Measurements from ENCODE around the gene USO1.

USO1 gene

DNA sequence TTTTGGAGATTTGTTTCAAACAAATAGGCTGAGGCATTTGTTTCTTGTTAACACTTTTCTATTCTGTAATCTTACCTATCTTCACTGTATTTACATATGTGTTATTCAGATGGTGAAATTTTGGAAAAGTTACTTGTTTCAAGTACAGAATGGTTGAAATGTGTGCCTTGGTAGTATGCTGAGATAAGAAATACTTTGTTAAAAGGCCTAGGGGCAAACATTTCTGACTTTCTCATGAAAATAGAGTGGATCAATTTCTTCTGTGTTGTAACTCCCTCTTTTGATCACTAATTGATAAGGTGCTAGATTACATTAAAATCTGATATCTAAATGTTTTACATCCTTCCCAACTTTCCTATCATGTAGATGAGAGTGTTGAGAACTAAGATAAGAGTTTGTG, 18.1 kb downstream of the USO1 start:
- in situ Hi-C loops (cut with MboI; ENCODE audit: low sequenced_read_pairs, unreplicated experiment): no loop called here
- TF ChIP-seq, protein P1, sequence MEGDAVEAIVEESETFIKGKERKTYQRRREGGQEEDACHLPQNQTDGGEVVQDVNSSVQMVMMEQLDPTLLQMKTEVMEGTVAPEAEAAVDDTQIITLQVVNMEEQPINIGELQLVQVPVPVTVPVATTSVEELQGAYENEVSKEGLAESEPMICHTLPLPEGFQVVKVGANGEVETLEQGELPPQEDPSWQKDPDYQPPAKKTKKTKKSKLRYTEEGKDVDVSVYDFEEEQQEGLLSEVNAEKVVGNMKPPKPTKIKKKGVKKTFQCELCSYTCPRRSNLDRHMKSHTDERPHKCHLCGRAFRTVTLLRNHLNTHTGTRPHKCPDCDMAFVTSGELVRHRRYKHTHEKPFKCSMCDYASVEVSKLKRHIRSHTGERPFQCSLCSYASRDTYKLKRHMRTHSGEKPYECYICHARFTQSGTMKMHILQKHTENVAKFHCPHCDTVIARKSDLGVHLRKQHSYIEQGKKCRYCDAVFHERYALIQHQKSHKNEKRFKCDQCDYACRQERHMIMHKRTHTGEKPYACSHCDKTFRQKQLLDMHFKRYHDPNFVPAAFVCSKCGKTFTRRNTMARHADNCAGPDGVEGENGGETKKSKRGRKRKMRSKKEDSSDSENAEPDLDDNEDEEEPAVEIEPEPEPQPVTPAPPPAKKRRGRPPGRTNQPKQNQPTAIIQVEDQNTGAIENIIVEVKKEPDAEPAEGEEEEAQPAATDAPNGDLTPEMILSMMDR (IDR thresholded peaks at IDR 0.05; ENCODE audit: borderline replicate concordance, control extremely low read depth, extremely low read depth, insufficient read depth, missing control alignments): no peak
- DNase-seq (ENCODE audit: low spot score): no peak

DNA sequence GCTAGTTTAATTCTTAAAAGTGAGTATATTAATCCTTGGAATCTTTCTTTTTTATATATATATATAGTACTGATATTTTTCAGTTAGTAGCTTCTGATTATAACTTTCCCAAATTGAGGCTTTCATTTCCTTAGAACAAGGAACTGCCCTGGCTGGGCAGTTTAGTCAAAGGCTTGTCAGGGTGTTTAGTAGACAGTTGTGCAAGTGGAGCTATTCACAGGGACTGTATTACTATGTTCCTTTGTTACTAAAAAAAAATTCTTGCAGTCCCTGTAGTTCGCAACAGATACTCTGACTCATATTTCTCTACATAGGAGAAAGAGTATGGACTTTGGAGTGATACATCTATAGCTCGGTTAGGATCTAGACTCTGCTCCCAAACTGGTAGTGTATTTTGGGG, 20.8 kb downstream of the USO1 start:
- in situ Hi-C loops (cut with MboI; ENCODE audit: low sequenced_read_pairs, unreplicated experiment): no loop called here
- DNase-seq (ENCODE audit: low spot score): no peak
- TF ChIP-seq, protein P1 (IDR thresholded peaks at IDR 0.05; ENCODE audit: borderline replicate concordance, control extremely low read depth, extremely low read depth, insufficient read depth, missing control alignments): no peak

DNA sequence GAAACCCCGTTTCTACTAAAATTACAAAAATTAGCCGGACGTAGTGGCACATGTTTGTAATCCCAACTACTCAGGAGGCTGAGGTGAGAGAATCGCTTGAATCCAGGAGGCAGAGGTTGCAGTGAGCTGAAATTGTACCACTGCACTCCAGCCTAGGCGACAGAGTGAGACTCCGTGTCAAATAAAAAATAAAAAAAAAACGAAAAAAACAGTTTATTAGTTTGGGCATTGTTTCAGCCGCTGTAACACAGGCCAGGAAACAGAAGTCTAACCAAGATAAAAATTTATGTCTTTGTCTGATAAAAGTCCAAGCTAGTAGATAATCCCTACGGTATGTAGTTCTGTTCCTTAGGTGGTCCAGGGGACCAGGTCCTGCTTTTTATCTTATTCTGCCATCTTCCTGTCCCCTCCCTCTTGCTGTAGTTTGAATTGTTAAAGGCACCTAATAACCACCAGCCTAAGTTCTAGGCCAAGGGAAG, 21.4 kb downstream of the USO1 start:
- no peak for DNase-seq (ENCODE audit: low spot score)
- TF ChIP-seq, protein P1 (IDR thresholded peaks at IDR 0.05; ENCODE audit: borderline replicate concordance, control extremely low read depth, extremely low read depth, insufficient read depth, missing control alignments): no peak
- in situ Hi-C loops (cut with MboI; ENCODE audit: low sequenced_read_pairs, unreplicated experiment): no loop called here

DNA sequence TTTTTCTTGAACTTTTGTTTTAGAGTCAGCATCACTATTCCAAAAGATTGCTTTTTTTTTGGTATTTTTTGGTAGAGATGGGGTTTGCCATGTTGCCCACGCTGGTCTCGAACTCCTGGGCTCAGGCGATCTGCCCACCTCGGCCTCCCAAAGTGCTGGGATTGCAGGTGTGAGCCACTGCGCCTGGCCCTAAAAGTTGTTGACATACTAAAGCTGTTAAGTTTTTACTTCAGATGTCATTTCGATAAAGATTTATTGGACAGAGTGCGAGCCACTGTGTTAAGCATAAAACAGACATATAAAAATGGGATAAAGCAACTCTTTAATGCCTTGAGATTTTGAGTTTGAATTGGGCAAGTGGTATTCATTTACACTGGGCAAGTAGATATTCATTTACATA, 28.3 kb downstream of the USO1 start:
- in situ Hi-C loops (cut with MboI; ENCODE audit: low sequenced_read_pairs, unreplicated experiment): no loop called here
- no peak for DNase-seq (ENCODE audit: low spot score)
- TF ChIP-seq, protein P1 (IDR thresholded peaks at IDR 0.05; ENCODE audit: borderline replicate concordance, control extremely low read depth, extremely low read depth, insufficient read depth, missing control alignments): no peak

DNA sequence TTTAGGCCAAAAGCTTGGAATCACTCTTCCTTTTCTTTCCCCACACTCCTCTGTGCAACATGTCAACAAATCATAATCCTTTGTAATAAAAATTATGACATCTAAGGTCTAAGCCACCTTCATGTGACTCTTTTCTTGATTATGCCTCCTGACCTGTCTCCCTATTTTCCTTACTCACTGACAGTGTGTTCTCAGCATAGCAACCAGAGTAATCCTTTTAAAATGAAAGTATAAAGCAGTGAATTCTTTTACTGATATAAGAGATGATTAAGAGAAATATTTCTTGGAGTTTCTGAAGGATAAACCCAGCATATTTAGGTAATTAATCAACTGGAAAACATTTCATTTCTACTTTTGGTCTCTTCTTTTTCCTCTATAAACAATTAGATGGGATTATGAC, 44.7 kb downstream of the USO1 start:
- in situ Hi-C loops (cut with MboI; ENCODE audit: low sequenced_read_pairs, unreplicated experiment): no loop called here
- DNase-seq (ENCODE audit: low spot score): no peak

DNA sequence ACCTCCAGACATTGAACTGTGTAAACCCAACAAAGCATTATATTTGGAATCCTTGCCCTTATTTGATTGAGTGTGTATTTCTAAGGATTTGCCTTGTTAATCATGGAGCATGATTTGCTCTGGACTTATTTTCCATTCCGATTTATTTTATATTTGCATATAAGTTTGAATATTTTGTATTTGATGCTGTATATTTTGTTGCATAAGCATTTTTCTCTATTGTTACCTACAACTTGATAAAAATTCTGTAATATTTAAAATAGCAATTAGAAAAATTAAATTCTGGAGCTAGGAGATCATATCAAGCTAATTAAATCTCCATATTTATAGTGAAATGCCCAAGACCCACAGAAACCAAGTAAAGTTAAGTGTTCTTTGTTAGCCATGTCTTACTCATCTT, 47.2 kb downstream of the USO1 start:
- in situ Hi-C loops (cut with MboI; ENCODE audit: low sequenced_read_pairs, unreplicated experiment): no loop called here
- TF ChIP-seq, protein P1 (IDR thresholded peaks at IDR 0.05; ENCODE audit: borderline replicate concordance, control extremely low read depth, extremely low read depth, insufficient read depth, missing control alignments): no peak
- DNase-seq (ENCODE audit: low spot score): no peak

More for the DNA sequence above, 44.7 kb downstream of the USO1 start:
- TF ChIP-seq, protein P1 (IDR thresholded peaks at IDR 0.05; ENCODE audit: borderline replicate concordance, control extremely low read depth, extremely low read depth, insufficient read depth, missing control alignments): no peak

DNA sequence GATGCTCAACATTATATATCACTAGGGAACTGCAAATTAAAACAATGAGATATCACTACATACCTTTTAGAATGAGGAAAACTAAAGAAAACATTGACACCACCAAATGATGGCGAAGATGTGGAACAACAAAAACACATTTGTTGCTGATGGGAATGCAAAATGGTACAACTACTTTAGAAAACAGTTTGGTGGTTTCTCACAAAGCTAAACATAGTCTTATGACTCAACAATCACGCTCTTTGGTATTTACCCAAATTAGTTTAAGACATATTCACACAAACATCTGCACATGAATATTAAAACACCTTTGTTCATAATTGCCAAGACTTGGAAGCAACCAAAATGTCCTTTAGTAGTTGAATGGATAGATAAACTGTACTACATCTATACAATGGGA, 53.2 kb downstream of the USO1 start:
- in situ Hi-C loops (cut with MboI; ENCODE audit: low sequenced_read_pairs, unreplicated experiment): no loop called here
- no peak for DNase-seq (ENCODE audit: low spot score)
- TF ChIP-seq, protein P1 (IDR thresholded peaks at IDR 0.05; ENCODE audit: borderline replicate concordance, control extremely low read depth, extremely low read depth, insufficient read depth, missing control alignments): no peak
